Measurements from ENCODE around the gene NSMCE3.
"Not testable (repeated sequence)": the region's sequence is repeated elsewhere in the genome, so short reads cannot be mapped to it uniquely, and the experiment has no call there.

Gene NSMCE3

GRCh38 chr15:29270169-29270955 is 740 bp upstream of the NSMCE3 start:
- no peak for DNase-seq (ENCODE audit: low read depth in 3 of 3)

GRCh38 chr15:29268706-29269484 is 727 bp downstream of the NSMCE3 start:
- peak in 2 of 3 experiments; percentile 9 to 19 for DNase-seq (ENCODE audit: low read depth in 3 of 3)

- no peak for DNase-seq (ENCODE audit: low read depth in 3 of 3)
Measured at GRCh38 chr15:29266052-29266582, 3.5 kb downstream of the NSMCE3 start.

GRCh38 chr15:29263289-29263688 is 6.3 kb downstream of the NSMCE3 start:
- no peak for DNase-seq (ENCODE audit: low read depth in 3 of 3)

GRCh38 chr15:29262738-29263137 is 6.9 kb downstream of the NSMCE3 start:
- DNase-seq (ENCODE audit: low read depth in 3 of 3): no peak

GRCh38 chr15:29260896-29261295 is 8.7 kb downstream of the NSMCE3 start:
- no peak for DNase-seq (ENCODE audit: low read depth in 3 of 3)

- no peak for DNase-seq (ENCODE audit: low read depth in 3 of 3)
Measured at GRCh38 chr15:29259233-29259632, 10.4 kb downstream of the NSMCE3 start.

GRCh38 chr15:29252234-29252633 is 17.4 kb downstream of the NSMCE3 start:
- DNase-seq (ENCODE audit: low read depth in 3 of 3): no peak

- DNase-seq (ENCODE audit: low read depth in 3 of 3): no peak
Measured at GRCh38 chr15:29244544-29244943, 25.1 kb downstream of the NSMCE3 start.

- DNase-seq (ENCODE audit: low read depth in 3 of 3): no peak
Measured at GRCh38 chr15:29244123-29244522, 25.5 kb downstream of the NSMCE3 start.

- no peak for DNase-seq (ENCODE audit: low read depth in 3 of 3)
Measured at GRCh38 chr15:29242456-29243242, 27.0 kb downstream of the NSMCE3 start.

GRCh38 chr15:29241207-29241606 is 28.4 kb downstream of the NSMCE3 start:
- no peak for DNase-seq (ENCODE audit: low read depth in 3 of 3)

- DNase-seq (ENCODE audit: low read depth in 3 of 3): no peak
Measured at GRCh38 chr15:29239395-29239794, 30.2 kb downstream of the NSMCE3 start.

- DNase-seq (ENCODE audit: low read depth in 3 of 3): no peak
Measured at GRCh38 chr15:29233566-29233965, 36.1 kb downstream of the NSMCE3 start.

GRCh38 chr15:29226436-29227208 is 43.0 kb downstream of the NSMCE3 start:
- no peak for DNase-seq (ENCODE audit: low read depth in 3 of 3)

- DNase-seq (ENCODE audit: low read depth in 3 of 3): no peak
Measured at GRCh38 chr15:29225534-29226234, 43.9 kb downstream of the NSMCE3 start.

GRCh38 chr15:29224987-29225363 is 44.6 kb downstream of the NSMCE3 start:
- not testable (repeated sequence) for DNase-seq (ENCODE audit: low read depth in 3 of 3)

GRCh38 chr15:29224235-29224986 is 45.2 kb downstream of the NSMCE3 start:
- not testable (repeated sequence) for DNase-seq (ENCODE audit: low read depth in 3 of 3)

GRCh38 chr15:29223640-29224039 is 46.0 kb downstream of the NSMCE3 start:
- DNase-seq (ENCODE audit: low read depth in 3 of 3): no peak
